HG02610 (cell line): ENCODE data around the gene TRAPPC3.

Experiments
- ATAC-seq: cut with Tn5 transposase; IDR thresholded peaks from one replicate; pipeline ENCODE4 v1.9.1; 2021; ENCODE audit warnings: mild to moderate bottlenecking, moderate library complexity; ENCODE audit not compliant: unreplicated experiment

TRAPPC3 gene

GRCh38 chr1:36087233-36088123 lies 61.8 kb downstream of the TRAPPC3 start:
- no peak for ATAC-seq
